ENCODE measurements around the gene CCDC30. TPM values are rescaled to one million over a fixed set of nuclear protein-coding genes. Genes with fewer than 3 reads are reported as not detected.
"Not testable (repeated sequence)": the region's sequence is repeated elsewhere in the genome, so short reads cannot be mapped to it uniquely, and the experiment has no call there.

CCDC30 gene
- total and polyA plus RNA-seq, 3 experiments from 2014 or later, result 0.58 to 1.9 (median 1.5) TPM

DNA sequence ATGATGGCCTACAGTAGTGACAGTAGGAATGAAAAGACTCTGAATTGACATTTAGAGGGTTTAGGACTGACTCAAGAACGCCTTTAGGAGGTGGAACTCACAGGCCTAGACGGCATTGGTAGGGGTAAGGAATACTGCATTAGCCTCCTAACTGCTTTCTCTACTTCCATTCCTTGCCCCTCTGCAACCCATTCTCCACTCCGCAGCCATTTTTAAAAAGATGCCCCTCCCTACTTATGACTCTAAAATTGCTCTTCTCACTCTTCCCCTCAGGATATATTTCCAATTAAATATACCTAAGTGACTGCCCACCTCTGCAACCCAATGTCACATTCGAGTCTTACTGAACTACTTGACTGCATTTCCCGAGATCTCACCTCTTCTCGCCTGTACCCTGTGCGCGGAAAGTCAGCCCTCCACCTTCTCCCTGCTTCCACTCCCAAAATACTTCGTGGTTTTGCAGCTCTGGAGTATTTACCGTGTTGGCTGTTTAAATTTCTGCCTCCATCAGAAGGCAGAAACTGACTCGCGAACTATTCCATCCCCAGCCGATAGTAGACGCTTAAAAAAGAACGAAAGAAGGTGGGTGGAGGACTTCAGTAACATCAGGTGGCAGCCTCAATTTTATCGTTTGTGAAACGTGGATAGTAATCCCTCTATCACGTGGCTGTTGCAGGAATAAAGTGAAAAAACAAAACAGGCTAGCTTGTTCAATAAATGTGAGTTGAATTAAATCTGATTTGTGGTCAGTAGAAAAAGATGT is 218.0 kb downstream of the CCDC30 start:
- H3K9me3 ChIP-seq (ENCODE audit: low read length), result no peaks in the 10 kb centered on the region
- CTCF ChIA-PET, result no interaction called here
- Mint-ChIP-seq H3K27me3 (peaks cover 0 to 2% of the 10 kb centered on the region in 2 donors), H3K4me1 (peaks cover 45 to 56% (median 56%) of the 10 kb centered on the region in 3 donors), H3K36me3 (peaks cover 0 to 44% (median 10%) of the 10 kb centered on the region in 3 donors), H3K9me3 (no peaks in the 10 kb centered on the region), H3K27ac (peak overlapping the region; percentile 96 to 99 (median 98)), H3K4me3 (peak overlapping the region; percentile 96 to 100 (median 99))
- POLR2A ChIA-PET, result interaction anchor here (1.3 to 3.9 kb wide), 3 partner anchors 10 to 23 kb away, joined by 4 to 43 read pairs (median 12); partner anchors contain the start of gene PPIH
- DNase-seq, result peak in 1 of 5 donors; percentile 42
- no peaks in the 10 kb centered on the region for H3K36me3 ChIP-seq (ENCODE audit: insufficient read depth, low read length)
- peak overlapping the region; percentile 86 for H3K27ac ChIP-seq (ENCODE audit: low read depth, low read length)
- H3K4me1 ChIP-seq (ENCODE audit: insufficient read depth, low read length), result peaks cover 42% of the 10 kb centered on the region
- peak overlapping the region; percentile 92 for H3K4me3 ChIP-seq (ENCODE audit: low read length)
- H3K27me3 ChIP-seq (ENCODE audit: insufficient read depth, low read length, poor library complexity, severe bottlenecking), result no peaks in the 10 kb centered on the region

DNA sequence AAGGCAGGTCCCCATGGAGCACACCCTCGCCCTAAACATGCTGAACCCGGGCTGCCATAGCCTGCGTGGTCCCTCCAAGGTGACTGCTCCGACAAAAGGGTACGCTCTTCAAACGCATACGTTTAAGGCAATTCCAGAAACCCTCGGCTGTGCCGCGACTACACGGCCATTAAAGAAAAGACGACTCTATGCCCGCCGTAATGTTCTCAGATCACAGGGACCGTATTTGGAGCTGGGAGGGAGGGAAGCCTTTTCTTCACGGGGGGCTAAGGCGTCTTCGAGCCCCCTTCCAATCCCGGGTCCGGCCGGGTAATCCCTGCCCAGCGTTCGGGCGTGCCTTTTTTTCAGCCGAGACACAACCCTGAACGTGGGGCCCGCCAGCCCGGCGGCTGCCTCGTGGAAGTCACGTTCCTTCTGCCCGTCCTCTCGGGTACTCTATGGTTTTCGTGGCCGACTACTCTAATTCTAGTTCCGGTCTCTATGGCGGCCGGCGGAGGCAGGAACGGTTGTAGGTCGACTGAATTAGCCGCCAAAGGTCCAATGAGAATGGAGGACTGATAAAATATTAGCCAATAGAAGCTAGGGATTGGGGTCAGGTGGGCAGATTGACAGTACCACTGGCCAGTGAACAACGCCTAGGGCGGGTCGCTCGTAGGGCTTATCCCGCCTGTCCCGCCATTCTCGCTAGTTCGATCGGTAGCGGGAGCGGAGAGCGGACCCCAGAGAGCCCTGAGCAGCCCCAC is 218.8 kb downstream of the CCDC30 start, which contains the start of gene YBX1:
Gene YBX1, plus strand, starts transcription at position 678 of the 743 bp plus-strand sequence. CDS start 148 bp downstream, outside the sequence.
- Histone ChIP-seq H3K9me3 (ENCODE audit: low read length) (no peaks in the 10 kb centered on the region), H3K36me3 (ENCODE audit: insufficient read depth, low read length) (no peaks in the 10 kb centered on the region), H3K27me3 (ENCODE audit: insufficient read depth, low read length, poor library complexity, severe bottlenecking) (no peaks in the 10 kb centered on the region), H3K4me3 (ENCODE audit: low read length) (peak within 1 kb of the TSS; percentile 92), H3K27ac (ENCODE audit: low read depth, low read length) (peak within 1 kb of the TSS; percentile 86), H3K4me1 (ENCODE audit: insufficient read depth, low read length) (peaks cover 49% of the 10 kb centered on the region)
- ChIA-PET CTCF (interaction anchor here (1.4 to 3.5 kb wide), 2 partner anchors 10 to 24 kb away, joined by 5 to 12 read pairs; partner anchors contain the start of gene PPIH), POLR2A (interaction anchor here (0.8 to 3.9 kb wide), 10 partner anchors 9 to 762 kb away, joined by 3 to 45 read pairs (median 4); partner anchors contain the start of genes C1orf50, P3H1, PPIH and ZNF691)
- peak; percentile 90 to 97 (median 97) for DNase-seq
- peak within 1 kb of the TSS; percentile 96 to 99 (median 98) for H3K27ac Mint-ChIP-seq
- H3K4me3 Mint-ChIP-seq, result peak within 1 kb of the TSS; percentile 96 to 100 (median 99)
- H3K27me3 Mint-ChIP-seq, result peaks cover 0 to 2% of the 10 kb centered on the region in 2 donors
- H3K36me3 Mint-ChIP-seq, result peaks cover 0 to 40% (median 10%) of the 10 kb centered on the region in 3 donors
- peaks cover 53 to 64% (median 64%) of the 10 kb centered on the region in 3 donors for H3K4me1 Mint-ChIP-seq
- no peaks in the 10 kb centered on the region for H3K9me3 Mint-ChIP-seq

DNA sequence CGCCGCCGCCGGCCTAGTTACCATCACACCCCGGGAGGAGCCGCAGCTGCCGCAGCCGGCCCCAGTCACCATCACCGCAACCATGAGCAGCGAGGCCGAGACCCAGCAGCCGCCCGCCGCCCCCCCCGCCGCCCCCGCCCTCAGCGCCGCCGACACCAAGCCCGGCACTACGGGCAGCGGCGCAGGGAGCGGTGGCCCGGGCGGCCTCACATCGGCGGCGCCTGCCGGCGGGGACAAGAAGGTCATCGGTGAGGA is 219.3 kb downstream of the CCDC30 start:
- not testable (repeated sequence) for DNase-seq; H3K9me3 Mint-ChIP-seq; H3K36me3 ChIP-seq (ENCODE audit: insufficient read depth, low read length); H3K27me3 ChIP-seq (ENCODE audit: insufficient read depth, low read length, poor library complexity, severe bottlenecking); H3K27ac ChIP-seq (ENCODE audit: low read depth, low read length); H3K27me3 Mint-ChIP-seq; H3K9me3 ChIP-seq (ENCODE audit: low read length)
- CTCF ChIA-PET, result interaction anchor here (1.4 to 3.5 kb wide), 3 partner anchors 10 to 85 kb away, joined by 5 to 15 read pairs (median 12); partner anchors contain the start of genes C1orf50, P3H1 and PPIH
- peaks cover 52% of the 10 kb centered on the region for H3K4me1 ChIP-seq (ENCODE audit: insufficient read depth, low read length)
- POLR2A ChIA-PET, result interaction anchor here (0.8 to 3.9 kb wide), 10 partner anchors 9 to 762 kb away, joined by 3 to 45 read pairs (median 4); partner anchors contain the start of genes C1orf50, P3H1, PPIH and ZNF691
- Mint-ChIP-seq H3K36me3 (peaks cover 0 to 41% (median 10%) of the 10 kb centered on the region in 3 donors), H3K4me1 (peaks cover 58 to 69% (median 69%) of the 10 kb centered on the region in 3 donors), H3K27ac (peak overlapping the region; percentile 96 to 99 (median 98)), H3K4me3 (peak overlapping the region; percentile 96 to 100 (median 99))
- peak overlapping the region; percentile 92 for H3K4me3 ChIP-seq (ENCODE audit: low read length)

DNA sequence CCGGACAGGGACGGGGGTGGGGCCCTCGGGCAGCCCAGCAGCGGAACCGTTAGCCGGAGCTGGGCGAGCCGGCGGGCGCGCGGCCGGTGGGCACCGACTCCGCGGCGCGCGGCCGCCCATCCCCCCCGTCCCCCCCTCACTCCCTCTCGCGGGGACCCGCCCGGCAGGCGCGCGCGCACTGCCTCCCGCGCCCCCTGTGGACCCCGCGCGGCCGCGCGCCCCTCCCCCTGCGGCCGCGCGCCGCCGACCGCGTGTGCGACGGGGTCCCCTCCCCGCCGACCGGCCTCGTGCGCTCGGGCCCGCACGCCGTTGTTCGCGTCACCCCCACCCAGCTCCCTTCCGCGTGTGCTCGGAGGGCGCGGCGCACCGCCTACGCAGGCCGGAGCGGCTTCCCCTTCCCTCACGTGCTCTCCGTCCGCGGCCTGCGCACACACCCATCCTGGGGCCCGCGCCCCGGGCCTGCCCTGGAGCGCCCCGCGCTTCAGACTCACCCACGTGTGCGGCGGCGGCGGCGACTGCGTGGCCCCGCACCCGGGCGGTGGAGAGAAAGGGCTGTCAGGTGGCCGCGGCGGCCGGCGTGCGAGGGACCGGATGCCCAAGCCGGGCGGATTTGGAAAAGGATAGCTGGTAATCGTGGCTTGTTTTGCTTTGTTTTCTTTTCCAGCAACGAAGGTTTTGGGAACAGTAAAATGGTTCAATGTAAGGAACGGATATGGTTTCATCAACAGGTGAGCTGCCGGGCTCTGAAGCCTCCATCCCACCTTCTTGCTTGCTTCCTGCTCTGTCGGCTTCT is 219.8 kb downstream of the CCDC30 start:
- DNase-seq, result peak; percentile 60 to 82 (median 66)
- peaks cover 0 to 2% of the 10 kb centered on the region in 2 donors for H3K27me3 Mint-ChIP-seq
- Histone ChIP-seq H3K27ac (ENCODE audit: low read depth, low read length) (peak overlapping the region; percentile 73), H3K4me3 (ENCODE audit: low read length) (peak overlapping the region; percentile 60), H3K27me3 (ENCODE audit: insufficient read depth, low read length, poor library complexity, severe bottlenecking) (no peaks in the 10 kb centered on the region), H3K9me3 (ENCODE audit: low read length) (no peaks in the 10 kb centered on the region), H3K4me1 (ENCODE audit: insufficient read depth, low read length) (peaks cover 57% of the 10 kb centered on the region), H3K36me3 (ENCODE audit: insufficient read depth, low read length) (no peaks in the 10 kb centered on the region)
- ChIA-PET CTCF (interaction anchor here (0.8 to 3.5 kb wide), 5 partner anchors 9 to 1262 kb away, joined by 3 to 15 read pairs (median 5); partner anchors contain the start of genes C1orf50, P3H1 and PPIH), POLR2A (interaction anchor here (0.6 to 3.9 kb wide), 14 partner anchors 8 to 763 kb away, joined by 3 to 45 read pairs (median 4); partner anchors contain the start of genes C1orf50, P3H1, PPIH and ZNF691)
- H3K4me1 Mint-ChIP-seq, result peaks cover 63 to 74% (median 72%) of the 10 kb centered on the region in 3 donors
- H3K4me3 Mint-ChIP-seq, result peak overlapping the region; percentile 90 to 97 (median 96)
- peak overlapping the region; percentile 55 to 97 (median 96) for H3K27ac Mint-ChIP-seq
- H3K9me3 Mint-ChIP-seq, result no peaks in the 10 kb centered on the region
- H3K36me3 Mint-ChIP-seq, result peaks cover 0 to 44% (median 12%) of the 10 kb centered on the region in 3 donors

DNA sequence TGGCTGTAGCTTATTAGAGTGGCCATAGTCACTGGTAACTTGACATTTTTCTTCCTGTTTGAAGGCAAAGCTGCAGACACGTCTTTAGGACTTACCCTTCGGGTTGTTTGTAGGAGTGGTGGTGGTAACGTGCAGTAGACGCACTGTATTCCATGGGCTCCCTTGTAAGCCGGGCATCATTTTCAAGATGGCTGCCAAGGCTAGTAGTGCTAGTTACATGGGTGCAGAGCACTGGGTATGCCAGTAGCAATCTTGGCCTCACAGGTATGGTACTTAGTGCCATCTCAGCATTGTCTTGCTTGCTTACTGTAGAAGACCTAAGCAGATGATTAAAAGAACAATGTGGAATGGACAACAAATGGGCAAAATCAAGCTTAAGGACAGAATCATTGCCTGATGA is 221.1 kb downstream of the CCDC30 start:
- DNase-seq, result no peak

DNA sequence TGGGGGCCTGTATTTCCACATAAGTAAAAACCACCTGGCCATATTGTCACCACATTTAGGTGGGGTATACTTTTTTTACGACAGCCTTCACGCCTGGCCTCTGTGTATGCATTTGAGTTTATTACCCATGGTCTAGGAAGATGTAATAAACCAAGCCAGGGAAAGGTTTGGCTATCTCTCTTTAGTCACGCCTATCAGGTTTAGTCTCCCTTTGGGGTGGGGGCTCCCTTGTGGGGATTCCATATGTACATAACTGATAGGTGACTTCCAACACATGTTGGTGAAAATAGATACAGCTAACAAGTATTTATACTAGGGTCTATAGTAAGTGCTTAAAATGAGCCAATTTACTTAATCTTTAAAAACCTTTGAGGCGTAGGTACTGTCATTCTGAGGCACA is 223.3 kb downstream of the CCDC30 start:
- H3K27me3 Mint-ChIP-seq, result peaks cover 0 to 2% of the 10 kb centered on the region in 2 donors
- peaks cover 0 to 50% (median 12%) of the 10 kb centered on the region in 3 donors for H3K36me3 Mint-ChIP-seq
- no peaks in the 10 kb centered on the region for H3K36me3 ChIP-seq (ENCODE audit: insufficient read depth, low read length)
- H3K4me3 Mint-ChIP-seq, result peak overlapping the region; percentile 13 to 97 (median 55)
- H3K27me3 ChIP-seq (ENCODE audit: insufficient read depth, low read length, poor library complexity, severe bottlenecking), result no peaks in the 10 kb centered on the region
- no peak overlapping the region for H3K4me3 ChIP-seq (ENCODE audit: low read length)
- peaks cover 77% of the 10 kb centered on the region for H3K4me1 ChIP-seq (ENCODE audit: insufficient read depth, low read length)
- no peak for DNase-seq
- peak overlapping the region in 7 of 8 donors; percentile 10 to 71 (median 36) for H3K27ac Mint-ChIP-seq
- no peak overlapping the region for H3K27ac ChIP-seq (ENCODE audit: low read depth, low read length)
- peaks cover 88 to 91% (median 88%) of the 10 kb centered on the region in 3 donors for H3K4me1 Mint-ChIP-seq
- H3K9me3 Mint-ChIP-seq, result no peaks in the 10 kb centered on the region
- no peaks in the 10 kb centered on the region for H3K9me3 ChIP-seq (ENCODE audit: low read length)
- POLR2A ChIA-PET, result no interaction called here
- CTCF ChIA-PET, result no interaction called here

More for the DNA sequence above, 221.1 kb downstream of the CCDC30 start:
- ChIA-PET CTCF (interaction anchor here (0.8 to 3.5 kb wide), 3 partner anchors 24 to 83 kb away, joined by 3 to 15 read pairs (median 12); partner anchors contain the start of genes C1orf50, P3H1 and PPIH), POLR2A (interaction anchor here (0.9 to 2.8 kb wide), 4 partner anchors 7 to 350 kb away, joined by 4 to 45 read pairs (median 10); partner anchors contain the start of genes C1orf50 and P3H1)
- peaks cover 0 to 46% (median 12%) of the 10 kb centered on the region in 3 donors for H3K36me3 Mint-ChIP-seq
- H3K4me3 ChIP-seq (ENCODE audit: low read length), result peak overlapping the region; percentile 60
- H3K4me1 ChIP-seq (ENCODE audit: insufficient read depth, low read length), result peaks cover 69% of the 10 kb centered on the region
- H3K9me3 ChIP-seq (ENCODE audit: low read length), result no peaks in the 10 kb centered on the region
- H3K27me3 ChIP-seq (ENCODE audit: insufficient read depth, low read length, poor library complexity, severe bottlenecking), result no peaks in the 10 kb centered on the region
- H3K27me3 Mint-ChIP-seq, result peaks cover 0 to 2% of the 10 kb centered on the region in 2 donors
- H3K36me3 ChIP-seq (ENCODE audit: insufficient read depth, low read length), result no peaks in the 10 kb centered on the region
- H3K9me3 Mint-ChIP-seq, result no peaks in the 10 kb centered on the region
- H3K4me1 Mint-ChIP-seq, result peaks cover 75 to 86% (median 82%) of the 10 kb centered on the region in 3 donors
- H3K27ac Mint-ChIP-seq, result peak overlapping the region; percentile 55 to 97 (median 94)
- H3K4me3 Mint-ChIP-seq, result peak overlapping the region; percentile 90 to 97 (median 96)
- peak overlapping the region; percentile 73 for H3K27ac ChIP-seq (ENCODE audit: low read depth, low read length)

DNA sequence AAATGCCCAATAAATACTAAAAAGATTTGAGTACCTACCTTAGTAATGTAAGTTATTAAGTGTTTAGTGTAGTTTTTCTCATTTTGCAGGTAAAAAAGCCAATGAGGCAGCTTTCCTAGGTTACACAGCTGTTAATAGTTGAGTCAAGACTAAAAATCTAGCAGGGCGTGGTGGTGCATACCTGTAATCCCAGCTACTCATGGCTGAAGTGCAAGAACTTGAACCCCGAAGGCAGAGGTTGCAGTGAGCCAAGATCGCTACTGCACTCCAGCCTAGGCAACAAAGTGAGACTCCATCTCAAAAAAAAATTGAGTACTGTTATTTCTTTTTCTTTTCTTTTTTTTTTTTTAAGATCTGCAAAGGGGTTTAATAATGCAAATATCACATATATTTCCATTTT is 226.8 kb downstream of the CCDC30 start:
- DNase-seq, result no peak
- Histone ChIP-seq H3K36me3 (ENCODE audit: insufficient read depth, low read length) (peaks cover under 1% of the 10 kb centered on the region), H3K9me3 (ENCODE audit: low read length) (no peaks in the 10 kb centered on the region), H3K27ac (ENCODE audit: low read depth, low read length) (no peak overlapping the region), H3K4me1 (ENCODE audit: insufficient read depth, low read length) (peaks cover 77% of the 10 kb centered on the region), H3K4me3 (ENCODE audit: low read length) (no peak overlapping the region), H3K27me3 (ENCODE audit: insufficient read depth, low read length, poor library complexity, severe bottlenecking) (no peaks in the 10 kb centered on the region)
- H3K27me3 Mint-ChIP-seq, result no peaks in the 10 kb centered on the region
- H3K4me1 Mint-ChIP-seq, result peaks cover 92 to 100% (median 99%) of the 10 kb centered on the region in 3 donors
- ChIA-PET CTCF (no interaction called here), POLR2A (interaction anchor here (0.6 to 2.5 kb wide), 6 partner anchors 7 to 1107 kb away, joined by 3 to 12 read pairs (median 3); partner anchors contain the start of genes PPIH and YBX1)
- peaks cover 0 to 52% (median 4%) of the 10 kb centered on the region in 3 donors for H3K36me3 Mint-ChIP-seq
- peak overlapping the region in 5 of 7 donors; percentile 16 to 60 (median 33) for H3K4me3 Mint-ChIP-seq
- H3K9me3 Mint-ChIP-seq, result no peaks in the 10 kb centered on the region
- peak overlapping the region; percentile 13 to 57 (median 28) for H3K27ac Mint-ChIP-seq

All from CD8-positive, alpha-beta memory T cell (primary cell).